ENCODE results near the gene NRAP. TPM values are rescaled to one million over a fixed set of nuclear protein-coding genes. Genes with fewer than 3 reads are reported as not detected.

The NRAP gene
- polyA plus RNA-seq, 1 donor from 2014 or later, result not detected

DNA sequence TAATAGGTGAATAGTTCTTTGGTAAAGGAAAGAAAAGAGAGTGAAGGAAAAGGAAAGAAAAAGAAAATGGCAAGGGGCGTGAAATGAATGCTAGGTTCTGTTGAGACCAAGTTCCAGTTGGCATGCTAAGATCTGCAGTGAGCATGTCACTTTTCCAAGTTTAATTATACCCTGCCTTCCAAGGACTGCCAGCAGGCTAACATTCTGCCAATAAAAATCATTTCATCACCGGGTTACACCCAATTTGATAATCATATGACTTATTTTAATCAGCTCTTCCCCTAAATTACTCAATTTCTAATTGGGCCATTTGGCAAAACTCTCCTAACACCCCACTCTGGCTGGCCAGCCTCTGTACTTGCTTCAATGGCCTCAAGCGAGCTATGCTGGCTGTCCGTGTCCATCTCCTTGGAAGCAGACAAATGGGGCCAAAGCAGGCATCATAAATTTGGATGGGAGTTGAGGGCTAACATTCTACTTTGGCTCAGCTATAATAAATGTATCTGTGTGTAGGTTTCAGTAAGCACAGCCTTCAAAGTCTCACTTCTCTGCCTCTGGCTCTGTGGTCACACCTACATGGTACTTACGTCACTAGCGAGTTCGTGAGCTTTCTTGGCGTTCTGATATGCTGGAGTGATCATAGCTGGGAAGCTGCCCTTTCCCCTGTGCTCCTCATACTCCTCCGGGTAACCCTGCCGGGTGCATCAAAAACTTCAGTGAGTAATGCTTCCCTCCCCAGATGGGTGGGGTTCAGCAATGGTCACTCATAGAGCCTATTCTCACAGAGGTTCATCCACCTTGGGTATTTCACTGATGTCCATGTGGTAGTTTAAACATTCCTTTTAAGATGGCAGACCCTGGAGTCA lies 17.3 kb downstream of the NRAP start:
- H3K27ac ChIP-seq (ENCODE audit: low read length), result no peak overlapping the region
- TF ChIP-seq TAF1 (IDR thresholded peaks at IDR 0.05; ENCODE audit: low read depth), result no peak
- TF ChIP-seq MXI1 (conservative IDR thresholded peaks at IDR 0.05; ENCODE audit: poor library complexity, severe bottlenecking), result no peak
- H3K36me3 ChIP-seq (ENCODE audit: insufficient read depth, low read length), result no peaks in the 10 kb centered on the region

DNA sequence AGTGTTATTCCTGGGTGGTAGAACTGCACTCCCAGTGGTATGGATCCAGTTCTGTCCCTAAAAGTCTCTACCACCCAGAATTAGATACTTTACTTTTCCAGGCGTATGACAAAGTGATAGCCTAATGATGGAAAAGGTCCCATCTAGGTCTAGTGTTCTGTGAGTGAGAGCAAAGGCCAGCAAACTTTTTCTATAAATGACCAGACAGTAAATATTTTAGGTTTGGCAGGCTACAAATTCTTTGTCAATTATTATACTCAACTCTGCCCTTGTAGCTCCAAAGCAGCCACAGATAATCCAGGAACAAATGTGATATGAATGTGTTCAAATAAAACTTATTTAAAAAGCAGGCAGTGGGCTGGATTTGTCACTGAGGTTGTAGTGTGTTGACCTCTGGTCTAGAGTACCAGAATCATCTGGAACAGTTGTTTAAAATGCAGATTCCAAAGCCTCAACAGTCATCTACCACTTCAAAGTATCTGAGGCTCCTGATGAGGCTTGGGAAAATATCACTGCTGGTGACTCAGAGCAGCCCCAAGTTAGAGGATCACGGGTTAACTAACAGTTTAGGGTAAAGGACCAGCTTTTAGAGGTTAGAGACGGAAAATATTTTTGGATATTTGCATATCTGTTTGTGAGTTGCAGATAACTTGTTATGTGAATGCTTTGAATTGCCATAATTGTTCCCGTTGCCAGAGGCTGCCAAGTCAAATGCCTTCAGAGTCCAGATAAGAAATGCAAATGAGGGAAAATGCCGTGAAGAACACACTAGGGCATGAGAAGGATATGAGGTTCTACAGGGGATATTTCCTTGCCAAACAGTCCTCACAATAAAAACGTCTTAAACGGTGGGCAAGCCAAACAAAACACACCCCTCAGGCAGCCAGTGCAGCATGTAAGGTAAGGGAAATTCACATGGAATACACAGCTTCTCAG lies 19.4 kb downstream of the NRAP start:
- Histone ChIP-seq H4K20me1 (ENCODE audit: insufficient read depth) (no peaks in the 10 kb centered on the region), H3K4me3 (ENCODE audit: low read length) (no peak overlapping the region), H3K4me2 (ENCODE audit: low read length) (no peak overlapping the region), H3K79me2 (replicated peaks; ENCODE audit: insufficient read depth, low read length) (no peaks in the 10 kb centered on the region), H2AFZ (ENCODE audit: low read depth, low read length) (no peak overlapping the region), H3K27me3 (ENCODE audit: insufficient read depth, low read depth, low read length) (no peaks in the 10 kb centered on the region), H3K36me3 (ENCODE audit: insufficient read depth, low read length) (no peaks in the 10 kb centered on the region), H3F3A (ENCODE audit: insufficient read depth, low read length, poor library complexity, severe bottlenecking) (no peaks in the 10 kb centered on the region), H3K27ac (ENCODE audit: low read length) (no peak overlapping the region), H3K9me3 (ENCODE audit: low read length) (no peaks in the 10 kb centered on the region), H3K9ac (ENCODE audit: low read length) (no peak overlapping the region), H3K9me2 (ENCODE audit: insufficient read depth, low read length) (no peaks in the 10 kb centered on the region)
- TF ChIP-seq, protein P1, sequence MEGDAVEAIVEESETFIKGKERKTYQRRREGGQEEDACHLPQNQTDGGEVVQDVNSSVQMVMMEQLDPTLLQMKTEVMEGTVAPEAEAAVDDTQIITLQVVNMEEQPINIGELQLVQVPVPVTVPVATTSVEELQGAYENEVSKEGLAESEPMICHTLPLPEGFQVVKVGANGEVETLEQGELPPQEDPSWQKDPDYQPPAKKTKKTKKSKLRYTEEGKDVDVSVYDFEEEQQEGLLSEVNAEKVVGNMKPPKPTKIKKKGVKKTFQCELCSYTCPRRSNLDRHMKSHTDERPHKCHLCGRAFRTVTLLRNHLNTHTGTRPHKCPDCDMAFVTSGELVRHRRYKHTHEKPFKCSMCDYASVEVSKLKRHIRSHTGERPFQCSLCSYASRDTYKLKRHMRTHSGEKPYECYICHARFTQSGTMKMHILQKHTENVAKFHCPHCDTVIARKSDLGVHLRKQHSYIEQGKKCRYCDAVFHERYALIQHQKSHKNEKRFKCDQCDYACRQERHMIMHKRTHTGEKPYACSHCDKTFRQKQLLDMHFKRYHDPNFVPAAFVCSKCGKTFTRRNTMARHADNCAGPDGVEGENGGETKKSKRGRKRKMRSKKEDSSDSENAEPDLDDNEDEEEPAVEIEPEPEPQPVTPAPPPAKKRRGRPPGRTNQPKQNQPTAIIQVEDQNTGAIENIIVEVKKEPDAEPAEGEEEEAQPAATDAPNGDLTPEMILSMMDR (IDR thresholded peaks at IDR 0.05; ENCODE audit: poor library complexity, severe bottlenecking), result no peak
- TF ChIP-seq MXI1 (conservative IDR thresholded peaks at IDR 0.05; ENCODE audit: poor library complexity, severe bottlenecking) (no peak), TAF1 (IDR thresholded peaks at IDR 0.05; ENCODE audit: low read depth) (no peak), SMC3 (conservative IDR thresholded peaks at IDR 0.05; ENCODE audit: poor library complexity) (no peak), EZH2 (IDR thresholded peaks at IDR 0.05; ENCODE audit: borderline replicate concordance, insufficient read depth, low read length, poor library complexity, severe bottlenecking) (no peak), EP300 (conservative IDR thresholded peaks at IDR 0.05; ENCODE audit: poor library complexity, severe bottlenecking) (no peak), POLR2AphosphoS5 (IDR thresholded peaks at IDR 0.05) (no peak), RAD21 (conservative IDR thresholded peaks at IDR 0.05) (no peak)
- TF ChIP-seq, protein P2, sequence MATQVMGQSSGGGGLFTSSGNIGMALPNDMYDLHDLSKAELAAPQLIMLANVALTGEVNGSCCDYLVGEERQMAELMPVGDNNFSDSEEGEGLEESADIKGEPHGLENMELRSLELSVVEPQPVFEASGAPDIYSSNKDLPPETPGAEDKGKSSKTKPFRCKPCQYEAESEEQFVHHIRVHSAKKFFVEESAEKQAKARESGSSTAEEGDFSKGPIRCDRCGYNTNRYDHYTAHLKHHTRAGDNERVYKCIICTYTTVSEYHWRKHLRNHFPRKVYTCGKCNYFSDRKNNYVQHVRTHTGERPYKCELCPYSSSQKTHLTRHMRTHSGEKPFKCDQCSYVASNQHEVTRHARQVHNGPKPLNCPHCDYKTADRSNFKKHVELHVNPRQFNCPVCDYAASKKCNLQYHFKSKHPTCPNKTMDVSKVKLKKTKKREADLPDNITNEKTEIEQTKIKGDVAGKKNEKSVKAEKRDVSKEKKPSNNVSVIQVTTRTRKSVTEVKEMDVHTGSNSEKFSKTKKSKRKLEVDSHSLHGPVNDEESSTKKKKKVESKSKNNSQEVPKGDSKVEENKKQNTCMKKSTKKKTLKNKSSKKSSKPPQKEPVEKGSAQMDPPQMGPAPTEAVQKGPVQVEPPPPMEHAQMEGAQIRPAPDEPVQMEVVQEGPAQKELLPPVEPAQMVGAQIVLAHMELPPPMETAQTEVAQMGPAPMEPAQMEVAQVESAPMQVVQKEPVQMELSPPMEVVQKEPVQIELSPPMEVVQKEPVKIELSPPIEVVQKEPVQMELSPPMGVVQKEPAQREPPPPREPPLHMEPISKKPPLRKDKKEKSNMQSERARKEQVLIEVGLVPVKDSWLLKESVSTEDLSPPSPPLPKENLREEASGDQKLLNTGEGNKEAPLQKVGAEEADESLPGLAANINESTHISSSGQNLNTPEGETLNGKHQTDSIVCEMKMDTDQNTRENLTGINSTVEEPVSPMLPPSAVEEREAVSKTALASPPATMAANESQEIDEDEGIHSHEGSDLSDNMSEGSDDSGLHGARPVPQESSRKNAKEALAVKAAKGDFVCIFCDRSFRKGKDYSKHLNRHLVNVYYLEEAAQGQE (IDR thresholded peaks at IDR 0.05; ENCODE audit: borderline replicate concordance), result no peak

More for the DNA sequence above, 17.3 kb downstream of the NRAP start:
- Histone ChIP-seq H3K4me3 (ENCODE audit: low read length) (no peak overlapping the region), H3K27me3 (ENCODE audit: insufficient read depth, low read depth, low read length) (no peaks in the 10 kb centered on the region), H3K9me2 (ENCODE audit: insufficient read depth, low read length) (no peaks in the 10 kb centered on the region), H3K79me2 (replicated peaks; ENCODE audit: insufficient read depth, low read length) (no peaks in the 10 kb centered on the region), H3K9me3 (ENCODE audit: low read length) (no peaks in the 10 kb centered on the region), H2AFZ (ENCODE audit: low read depth, low read length) (no peak overlapping the region), H3F3A (ENCODE audit: insufficient read depth, low read length, poor library complexity, severe bottlenecking) (no peaks in the 10 kb centered on the region), H4K20me1 (ENCODE audit: insufficient read depth) (no peaks in the 10 kb centered on the region), H3K4me2 (ENCODE audit: low read length) (no peak overlapping the region), H3K9ac (ENCODE audit: low read length) (no peak overlapping the region)

All from neural cell (in vitro differentiated cells).